K562 (cell line): ENCODE measurements around the gene PLPP4.

Source experiments
- EZH2 ChIP-seq: IDR thresholded peaks from 2 replicates; pipeline ENCODE4 v1.6.1; 2012; ENCODE audit warnings: low read depth, mild to moderate bottlenecking, inconsistent platforms, low read length, borderline replicate concordance
- SRF ChIP-seq, 2 experiments: fragments of 250-450, 450-650 bp in 1 of 2; sonication (Bioruptor Pico) in 1 of 2; sonication (generic) in 1 of 2; formaldehyde crosslinking; IDR thresholded peaks; 2 replicates each; pipeline versions ENCODE4 v1.5.0 to v1.5.1; 2020 to 2022; ENCODE audit warnings: mild to moderate bottlenecking in 1 of 2, missing genetic modification reagents in 1 of 2
- ZNF146 ChIP-seq: IDR thresholded peaks from one replicate; pipeline ENCODE4 v1.6.1; 2018; ENCODE audit warnings: missing compliant biosample characterization; ENCODE audit not compliant: unreplicated experiment
- TF ChIP-seq, protein P1 (sequence below), 2 experiments: IDR thresholded peaks; 2 replicates each; pipeline ENCODE4 v1.6.1; 2011; ENCODE audit warnings: borderline replicate concordance in 1 of 2, control low read depth in 1 of 2, low read depth in 1 of 2, low read length in 1 of 2, mild to moderate bottlenecking in 1 of 2, mixed read lengths in 1 of 2, moderate library complexity in 1 of 2; ENCODE audit not compliant: insufficient read depth in 1 of 2, insufficient read length in 1 of 2, poor library complexity in 1 of 2, severe bottlenecking in 1 of 2; ENCODE audit errors: extremely low read depth in 1 of 2
- TF ChIP-seq, protein P2 (sequence below), 3 experiments: IDR thresholded peaks in 2 of 3; conservative IDR thresholded peaks in 1 of 3; 2 replicates each; pipeline ENCODE4 v1.5.1; 2011 to 2012; ENCODE audit warnings: low read length in 3 of 3, mild to moderate bottlenecking in 3 of 3, control low read depth in 2 of 3, improper control_type of control experiment in 1 of 3, inconsistent platforms in 1 of 3, low read depth in 1 of 3, mixed read lengths in 1 of 3, moderate library complexity in 1 of 3; ENCODE audit not compliant: insufficient read depth in 2 of 3
- TF ChIP-seq, protein P3 (sequence below): fragments of 250-450 bp; sonication (Bioruptor Pico); IDR thresholded peaks from 2 replicates; pipeline ENCODE4 v1.8.0; 2021; ENCODE audit warnings: mild to moderate bottlenecking, moderate library complexity

DNA sequence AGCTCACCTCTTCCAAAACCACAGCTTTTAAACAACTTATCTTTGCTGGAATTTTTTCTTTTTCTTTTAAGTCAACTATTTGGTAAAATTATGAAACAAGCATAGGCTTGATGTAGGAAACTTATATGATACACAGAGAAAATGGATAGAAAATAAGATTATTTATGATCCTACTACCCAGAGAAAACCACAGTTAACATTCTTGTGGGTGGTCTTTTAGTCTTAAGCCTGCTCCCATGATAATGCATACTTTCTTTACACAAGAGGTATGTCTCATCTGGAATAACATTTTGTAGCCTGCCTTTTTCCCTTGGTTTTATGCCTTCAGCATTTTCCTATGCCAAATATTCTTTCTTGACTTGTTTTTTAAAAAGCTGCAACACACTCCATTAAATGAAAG lies 21.4 kb downstream of the PLPP4 start:
- no peak for TF ChIP-seq ZNF146 (CRISPR knock-in tag)
- TF ChIP-seq, protein P1, sequence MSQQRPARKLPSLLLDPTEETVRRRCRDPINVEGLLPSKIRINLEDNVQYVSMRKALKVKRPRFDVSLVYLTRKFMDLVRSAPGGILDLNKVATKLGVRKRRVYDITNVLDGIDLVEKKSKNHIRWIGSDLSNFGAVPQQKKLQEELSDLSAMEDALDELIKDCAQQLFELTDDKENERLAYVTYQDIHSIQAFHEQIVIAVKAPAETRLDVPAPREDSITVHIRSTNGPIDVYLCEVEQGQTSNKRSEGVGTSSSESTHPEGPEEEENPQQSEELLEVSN (IDR thresholded peaks at IDR 0.05; ENCODE audit: borderline replicate concordance in 1 of 2, extremely low read depth in 1 of 2, insufficient read depth in 1 of 2, insufficient read length in 1 of 2, low read depth in 1 of 2, low read length in 1 of 2, poor library complexity in 1 of 2, severe bottlenecking in 1 of 2), result no peak
- TF ChIP-seq SRF (CRISPR knock-in tag; IDR thresholded peaks at IDR 0.05), result no peak
- TF ChIP-seq, protein P2, sequence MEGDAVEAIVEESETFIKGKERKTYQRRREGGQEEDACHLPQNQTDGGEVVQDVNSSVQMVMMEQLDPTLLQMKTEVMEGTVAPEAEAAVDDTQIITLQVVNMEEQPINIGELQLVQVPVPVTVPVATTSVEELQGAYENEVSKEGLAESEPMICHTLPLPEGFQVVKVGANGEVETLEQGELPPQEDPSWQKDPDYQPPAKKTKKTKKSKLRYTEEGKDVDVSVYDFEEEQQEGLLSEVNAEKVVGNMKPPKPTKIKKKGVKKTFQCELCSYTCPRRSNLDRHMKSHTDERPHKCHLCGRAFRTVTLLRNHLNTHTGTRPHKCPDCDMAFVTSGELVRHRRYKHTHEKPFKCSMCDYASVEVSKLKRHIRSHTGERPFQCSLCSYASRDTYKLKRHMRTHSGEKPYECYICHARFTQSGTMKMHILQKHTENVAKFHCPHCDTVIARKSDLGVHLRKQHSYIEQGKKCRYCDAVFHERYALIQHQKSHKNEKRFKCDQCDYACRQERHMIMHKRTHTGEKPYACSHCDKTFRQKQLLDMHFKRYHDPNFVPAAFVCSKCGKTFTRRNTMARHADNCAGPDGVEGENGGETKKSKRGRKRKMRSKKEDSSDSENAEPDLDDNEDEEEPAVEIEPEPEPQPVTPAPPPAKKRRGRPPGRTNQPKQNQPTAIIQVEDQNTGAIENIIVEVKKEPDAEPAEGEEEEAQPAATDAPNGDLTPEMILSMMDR (IDR thresholded peaks at IDR 0.05 in 2 of 3, conservative IDR thresholded peaks at IDR 0.05 in 1 of 3; ENCODE audit: insufficient read depth in 2 of 3, low read depth in 1 of 3, low read length in 3 of 3), result no peak
- TF ChIP-seq, protein P3, sequence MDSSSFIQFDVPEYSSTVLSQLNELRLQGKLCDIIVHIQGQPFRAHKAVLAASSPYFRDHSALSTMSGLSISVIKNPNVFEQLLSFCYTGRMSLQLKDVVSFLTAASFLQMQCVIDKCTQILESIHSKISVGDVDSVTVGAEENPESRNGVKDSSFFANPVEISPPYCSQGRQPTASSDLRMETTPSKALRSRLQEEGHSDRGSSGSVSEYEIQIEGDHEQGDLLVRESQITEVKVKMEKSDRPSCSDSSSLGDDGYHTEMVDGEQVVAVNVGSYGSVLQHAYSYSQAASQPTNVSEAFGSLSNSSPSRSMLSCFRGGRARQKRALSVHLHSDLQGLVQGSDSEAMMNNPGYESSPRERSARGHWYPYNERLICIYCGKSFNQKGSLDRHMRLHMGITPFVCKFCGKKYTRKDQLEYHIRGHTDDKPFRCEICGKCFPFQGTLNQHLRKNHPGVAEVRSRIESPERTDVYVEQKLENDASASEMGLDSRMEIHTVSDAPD (CRISPR knock-in tag), result no peak
- TF ChIP-seq EZH2, result no peak
